IMR-90 (cell line): ENCODE data around the gene ADGRL3. TPM values are rescaled to one million over a fixed set of nuclear protein-coding genes. Genes with fewer than 3 reads are reported as not detected.

Experiments used
- ATAC-seq: fragments of 200-7000 bp; cut with Tn5 transposase; 2 replicates; pipeline ENCODE4 v1.9.1; 2020; ENCODE audit warnings: low read depth, mild to moderate bottlenecking, moderate library complexity
- BruUV-seq: library from RNA; stranded (reverse); fragments of 400-500 nt; replicated peaks from 2 replicates; lab custom pipeline; 2021; lab: Mats Ljungman, UMichigan
- CTCF ChIA-PET: fragments of 300-600 bp; formaldehyde crosslinking; extraction: SDS; loops from one replicate; lab custom pipeline; 2021; ENCODE audit warnings: antibody characterized with exemption; lab: Yijun Ruan, JAX
- POLR2A ChIA-PET: fragments of 300-600 bp; sonication (Branson Sonifier 250); formaldehyde crosslinking; loops from one replicate; lab custom pipeline; 2022; ENCODE audit warnings: antibody characterized with exemption; ENCODE audit not compliant: unreplicated experiment; lab: Charles Lee
- DNase-seq: peaks from one replicate; pipeline ENCODE4 v3.0.0; 2013
- H2AFZ ChIP-seq: replicated peaks from 2 replicates; pipeline ENCODE3; 2013; ENCODE audit warnings: low read length, mild to moderate bottlenecking; ENCODE audit not compliant: poor library complexity
- H2AK5ac ChIP-seq: 2 replicates; pipeline ENCODE4 v1.6.1; 2013; ENCODE audit warnings: low read depth, low read length, inconsistent platforms
- H2AK9ac ChIP-seq: replicated peaks from 2 replicates; pipeline ENCODE3; 2013; ENCODE audit warnings: mild to moderate bottlenecking, low read depth, low read length, moderate library complexity; ENCODE audit not compliant: poor library complexity
- H2BK120ac ChIP-seq: 2 replicates; pipeline ENCODE4 v1.6.1; 2013; ENCODE audit warnings: low read depth, low read length, inconsistent platforms
- H2BK15ac ChIP-seq: 3 replicates; pipeline ENCODE4 v1.6.1; 2013; ENCODE audit warnings: low read depth, low read length, inconsistent platforms
- H2BK20ac ChIP-seq: 2 replicates; pipeline ENCODE4 v1.6.1; 2013; ENCODE audit warnings: low read depth, mild to moderate bottlenecking, inconsistent platforms, low read length, moderate library complexity
- H2BK5ac ChIP-seq: 2 replicates; pipeline ENCODE4 v1.6.1; 2013; ENCODE audit warnings: mild to moderate bottlenecking, low read depth, low read length, inconsistent platforms; ENCODE audit not compliant: poor library complexity, severe bottlenecking
- H3K14ac ChIP-seq: replicated peaks from 2 replicates; pipeline ENCODE4 v1.6.1; 2013; ENCODE audit warnings: low read depth, low read length, inconsistent platforms
- H3K18ac ChIP-seq: 2 replicates; pipeline ENCODE4 v1.6.1; 2013; ENCODE audit warnings: low read depth, low read length, control low read depth
- H3K23ac ChIP-seq: 2 replicates; pipeline ENCODE4 v1.6.1; 2013; ENCODE audit warnings: low read depth, low read length, inconsistent platforms
- H3K27ac ChIP-seq: 2 replicates; pipeline ENCODE4 v1.5.1; 2013; ENCODE audit warnings: mild to moderate bottlenecking, control low read depth, low read length; ENCODE audit not compliant: insufficient read depth
- H3K27me3 ChIP-seq: 2 replicates; pipeline ENCODE4 v1.6.1; 2013; ENCODE audit warnings: low read length; ENCODE audit not compliant: control insufficient read depth, insufficient read depth
- H3K36me3 ChIP-seq: 2 replicates; pipeline ENCODE4 v1.6.1; 2013; ENCODE audit warnings: low read length, mixed read lengths; ENCODE audit not compliant: control insufficient read depth, insufficient read depth
- H3K4ac ChIP-seq: 2 replicates; pipeline ENCODE4 v1.6.1; 2013; ENCODE audit warnings: low read depth, low read length, inconsistent platforms
- H3K4me1 ChIP-seq: 2 replicates; pipeline ENCODE4 v1.6.1; 2013; ENCODE audit warnings: low read length, mixed read lengths; ENCODE audit not compliant: control insufficient read depth, insufficient read depth
- H3K4me2 ChIP-seq: 2 replicates; pipeline ENCODE4 v1.6.1; 2013; ENCODE audit warnings: low read depth, mild to moderate bottlenecking, control low read depth, low read length, moderate library complexity
- H3K4me3 ChIP-seq: 2 replicates; pipeline ENCODE4 v1.5.1; 2013; ENCODE audit warnings: low read depth, mild to moderate bottlenecking, control low read depth, low read length, moderate library complexity; ENCODE audit not compliant: insufficient read depth
- H3K56ac ChIP-seq: 2 replicates; pipeline ENCODE4 v1.6.1; 2013; ENCODE audit warnings: low read length, inconsistent platforms; ENCODE audit not compliant: insufficient read depth; ENCODE audit errors: extremely low read depth
- H3K79me1 ChIP-seq, 2 experiments: 2 replicates each; pipeline ENCODE4 v1.6.1; 2013; ENCODE audit warnings: low read length in 2 of 2, inconsistent platforms in 1 of 2, low read depth in 1 of 2
- H3K9ac ChIP-seq: 2 replicates; pipeline ENCODE4 v1.6.1; 2013; ENCODE audit warnings: low read depth, low read length, control low read depth
- H3K9me1 ChIP-seq: 2 replicates; pipeline ENCODE4 v1.6.1; 2013; ENCODE audit warnings: low read length, inconsistent platforms; ENCODE audit not compliant: insufficient read depth
- H3K9me3 ChIP-seq: 2 replicates; pipeline ENCODE4 v1.6.1; 2013; ENCODE audit warnings: low read length; ENCODE audit not compliant: control insufficient read depth, insufficient read depth
- H4K20me1 ChIP-seq: 2 replicates; pipeline ENCODE4 v1.6.1; 2013; ENCODE audit warnings: low read length, inconsistent platforms; ENCODE audit not compliant: insufficient read depth
- H4K5ac ChIP-seq: 2 replicates; pipeline ENCODE4 v1.6.1; 2013; ENCODE audit warnings: mild to moderate bottlenecking, low read depth, low read length, control low read depth
- H4K8ac ChIP-seq, 2 experiments: 2 replicates each; pipeline ENCODE4 v1.6.1; 2013; ENCODE audit warnings: low read depth in 2 of 2, low read length in 2 of 2, control low read depth in 1 of 2, inconsistent platforms in 1 of 2
- H4K91ac ChIP-seq: 2 replicates; pipeline ENCODE4 v1.6.1; 2013; ENCODE audit warnings: low read depth, low read length, inconsistent platforms; ENCODE audit not compliant: insufficient read depth
- BHLHE40 ChIP-seq: fragments of 150-350 bp; IDR thresholded peaks from 2 replicates; pipeline ENCODE4 v1.6.1; 2016; ENCODE audit warnings: mild to moderate bottlenecking, low read depth, low read length
- CEBPB ChIP-seq: IDR thresholded peaks from 2 replicates; pipeline ENCODE4 v1.6.1; 2012; ENCODE audit warnings: low read depth, low read length, improper control_type of control experiment
- CHD1 ChIP-seq: IDR thresholded peaks from 2 replicates; pipeline ENCODE4 v1.6.1; 2012; ENCODE audit warnings: low read depth, low read length, improper control_type of control experiment
- CTCF ChIP-seq: conservative IDR thresholded peaks from 2 replicates; pipeline ENCODE4 v1.5.1; 2012; ENCODE audit warnings: mild to moderate bottlenecking, low read depth, low read length, improper control_type of control experiment
- ELK1 ChIP-seq: fragments of 150-350 bp; IDR thresholded peaks from 2 replicates; pipeline ENCODE4 v1.6.1; 2016; ENCODE audit warnings: low read depth, mild to moderate bottlenecking, low read length, moderate library complexity, borderline replicate concordance
- FOS ChIP-seq: fragments of 150-350 bp; IDR thresholded peaks from 2 replicates; pipeline ENCODE4 v1.6.1; 2016; ENCODE audit warnings: low read depth, low read length
- MAFK ChIP-seq: IDR thresholded peaks from 2 replicates; pipeline ENCODE4 v1.6.1; 2012; ENCODE audit warnings: low read depth, low read length, improper control_type of control experiment
- MAZ ChIP-seq: IDR thresholded peaks from 2 replicates; pipeline ENCODE4 v1.6.1; 2012; ENCODE audit warnings: low read depth, mild to moderate bottlenecking, low read length, improper control_type of control experiment, moderate library complexity, borderline replicate concordance
- MXI1 ChIP-seq: IDR thresholded peaks from 2 replicates; pipeline ENCODE4 v1.6.1; 2012; ENCODE audit warnings: low read depth, mild to moderate bottlenecking, low read length, moderate library complexity, borderline replicate concordance
- NFE2L2 ChIP-seq: fragments of 150-350 bp; IDR thresholded peaks from 2 replicates; pipeline ENCODE4 v1.6.1; 2016; ENCODE audit warnings: low read depth, mild to moderate bottlenecking, low read length
- POLR2A ChIP-seq: IDR thresholded peaks from 2 replicates; pipeline ENCODE4 v1.6.1; 2012; ENCODE audit warnings: mild to moderate bottlenecking, low read depth, low read length
- RAD21 ChIP-seq: IDR thresholded peaks from 2 replicates; pipeline ENCODE4 v1.6.1; 2012; ENCODE audit warnings: low read length, improper control_type of control experiment
- RCOR1 ChIP-seq: IDR thresholded peaks from 2 replicates; pipeline ENCODE4 v1.6.1; 2012; ENCODE audit warnings: mild to moderate bottlenecking, low read length, improper control_type of control experiment; ENCODE audit not compliant: insufficient replicate concordance
- RFX5 ChIP-seq: IDR thresholded peaks from 2 replicates; pipeline ENCODE4 v1.8.0; 2012; ENCODE audit warnings: low read depth, mild to moderate bottlenecking, low read length, moderate library complexity
- SMC3 ChIP-seq: fragments of 150-350 bp; IDR thresholded peaks from 2 replicates; pipeline ENCODE4 v1.6.1; 2016; ENCODE audit warnings: low read depth, mild to moderate bottlenecking, antibody characterized with exemption, low read length, moderate library complexity
- USF2 ChIP-seq: fragments of 150-350 bp; IDR thresholded peaks from 2 replicates; pipeline ENCODE4 v1.6.1; 2017; ENCODE audit warnings: mild to moderate bottlenecking, antibody characterized with exemption, low read length, low read depth
- WGBS, 2 experiments: methylation state at CpG; one replicate each; pipeline versions ENCODE4 v1.1.5 to v1.1.7; 2013; ENCODE audit warnings: missing lambda C conversion rate in 2 of 2; ENCODE audit not compliant: insufficient read length in 1 of 2; ENCODE audit errors: extremely low coverage in 2 of 2; 5-methylcytosine and 5-hydroxymethylcytosine counted together
- dilution Hi-C: fragments of 300-500 bp; cut with HindIII; formaldehyde crosslinking; loops from one replicate; pipeline ENCODE4 v1.14.3; 2018; ENCODE audit warnings: low sequenced_read_pairs; ENCODE audit not compliant: unreplicated experiment
- in situ Hi-C: fragments of 300-500 bp; cut with MboI; formaldehyde crosslinking; loops from 3 replicates; pipeline ENCODE4 v1.14.3; 2019; ENCODE audit warnings: low sequenced_read_pairs, inconsistent platforms, mixed read lengths
- intact Hi-C: fragments of 100-400 bp; cut with micrococcal nuclease; formaldehyde crosslinking; loops from 2 replicates; pipeline ENCODE4 v1.10.0; 2022
- polyA plus RNA-seq, 3 experiments: library from polyadenylated mRNA; depleted of rRNA; stranded (reverse); fragments of >200 nt; gene quantifications; 2 replicates each; pipeline ENCODE4 v1.2.3, GENCODE V29; 2012; ENCODE audit warnings: low replicate concordance in 1 of 3
- total RNA-seq: library from RNA; depleted of rRNA; stranded (reverse); fragments of >200 nt; gene quantifications from 2 replicates; pipeline ENCODE4 v1.2.3, GENCODE V29; 2012

Gene ADGRL3
- total and polyA plus RNA-seq, 2 of the 4 experiments (the other 2 are of a cell fraction) = 0.46 to 2.5 TPM

- H2BK120ac ChIP-seq = no peak overlapping the region
- no peak overlapping the region for H3K56ac ChIP-seq
- H4K20me1 ChIP-seq = no peaks in the 10 kb centered on the region
- ChIA-PET POLR2A (no interaction called here), CTCF (interaction anchor here (0.6 kb wide), 1 partner anchor 37 kb away, joined by 3 read pairs; no protein-coding TSS in a partner anchor)
- no peak overlapping the region for H3K9ac ChIP-seq
- DNase-seq = no peak
- H2BK20ac ChIP-seq = no peak overlapping the region
- no peak overlapping the region for H2AK9ac ChIP-seq
- WGBS, 2 experiments = no CpG with 5 or more reads among the region's 4 CpGs
- H4K91ac ChIP-seq = no peak overlapping the region
- no peaks in the 10 kb centered on the region for H3K36me3 ChIP-seq
- H3K4ac ChIP-seq = no peak overlapping the region
- no peak overlapping the region for H2BK5ac ChIP-seq
- H2AK5ac ChIP-seq = no peak overlapping the region
- H3K18ac ChIP-seq = no peak overlapping the region
- no TSS peak for BruUV-seq
- dilution Hi-C loops = no loop called here
- H4K5ac ChIP-seq = no peak overlapping the region
- H3K27ac ChIP-seq = no peak overlapping the region
- no peak overlapping the region for H3K14ac ChIP-seq
- intact Hi-C loops = no loop called here
- no peak overlapping the region for H4K8ac ChIP-seq
- no peaks in the 10 kb centered on the region for H3K79me1 ChIP-seq
- TF ChIP-seq SMC3 (no peak), FOS (no peak), CHD1 (no peak), CEBPB (no peak), RAD21 (no peak), USF2 (no peak), BHLHE40 (no peak), CTCF (no peak), RFX5 (no peak), MXI1 (no peak), POLR2A (no peak), ELK1 (no peak), MAFK (no peak), RCOR1 (no peak), MAZ (no peak), NFE2L2 (no peak)
- no peak overlapping the region for H3K4me2 ChIP-seq
- no peak overlapping the region for H2BK15ac ChIP-seq
- H3K9me1 ChIP-seq = no peaks in the 10 kb centered on the region
- H3K4me3 ChIP-seq = no peak overlapping the region
- in situ Hi-C loops = no loop called here
- no peak overlapping the region for H2AFZ ChIP-seq
- ATAC-seq = no peak
- H3K23ac ChIP-seq = no peak overlapping the region
- H3K4me1 ChIP-seq = no peaks in the 10 kb centered on the region
- H3K27me3 ChIP-seq = no peaks in the 10 kb centered on the region
- H3K9me3 ChIP-seq = no peaks in the 10 kb centered on the region
Measured at GRCh38 chr4:61985426-61985825, 785.3 kb downstream of the ADGRL3 start.
